Ishikawa (cell line): ENCODE measurements around the gene RBCK1.

Experiments used
- EGR1 ChIP-seq: IDR thresholded peaks from 2 replicates; pipeline ENCODE4 v1.6.1; 2012
- EP300 ChIP-seq: IDR thresholded peaks from 2 replicates; pipeline ENCODE4 v1.6.1; 2012; ENCODE audit warnings: borderline replicate concordance
- FOXM1 ChIP-seq: IDR thresholded peaks from 2 replicates; pipeline ENCODE4 v1.6.1; 2012; ENCODE audit warnings: low read depth, borderline replicate concordance
- MAX ChIP-seq: IDR thresholded peaks from 2 replicates; pipeline ENCODE4 v1.6.1; 2012
- REST ChIP-seq: IDR thresholded peaks from 2 replicates; pipeline ENCODE4 v1.6.1; 2012; ENCODE audit warnings: low read depth, mild to moderate bottlenecking
- TAF1 ChIP-seq: IDR thresholded peaks from 2 replicates; pipeline ENCODE4 v1.6.1; 2012; ENCODE audit warnings: low read depth, mild to moderate bottlenecking
- TCF12 ChIP-seq: IDR thresholded peaks from 2 replicates; pipeline ENCODE4 v1.6.1; 2012; ENCODE audit warnings: low read depth
- TEAD4 ChIP-seq: IDR thresholded peaks from 2 replicates; pipeline ENCODE4 v1.6.1; 2012
- USF1 ChIP-seq: IDR thresholded peaks from 2 replicates; pipeline ENCODE4 v1.6.1; 2012
- YY1 ChIP-seq: IDR thresholded peaks from 2 replicates; pipeline ENCODE4 v1.6.1; 2012; ENCODE audit warnings: low read depth
- ZBTB7A ChIP-seq: IDR thresholded peaks from 2 replicates; pipeline ENCODE4 v1.6.1; 2012; ENCODE audit warnings: low read depth

- TF ChIP-seq TEAD4 (peak; percentile 70), FOXM1 (no peak), REST (no peak), TAF1 (no peak), YY1 (no peak), EGR1 (no peak), MAX (no peak), USF1 (no peak), TCF12 (peak; percentile 60; the same call in 1 of the 2 replicates), ZBTB7A (no peak), EP300 (peak; percentile 45; the same call in 1 of the 2 replicates)
Measured at GRCh38 chr20:361561-361960, 46.5 kb upstream of the RBCK1 start.
